DMS 273 (cell line): ENCODE results near the gene SSH2.

Experiments
- DNase-seq: peaks from one replicate; lab custom pipeline; 2025; ENCODE audit not compliant: unreplicated experiment; lab: John Stamatoyannopoulos, UW

The SSH2 gene

GRCh38 chr17:29616300-29617048 is 313.6 kb downstream of the SSH2 start:
- DNase-seq: no peak

- peak; percentile 97 for DNase-seq
These were observed 314.3 kb downstream of the SSH2 start for GRCh38 chr17:29615492-29616299.

GRCh38 chr17:29615048-29615385 is 315.0 kb downstream of the SSH2 start:
- DNase-seq: peak; percentile 60

GRCh38 chr17:29614349-29615047 is 315.5 kb downstream of the SSH2 start:
- DNase-seq: no peak

DNA sequence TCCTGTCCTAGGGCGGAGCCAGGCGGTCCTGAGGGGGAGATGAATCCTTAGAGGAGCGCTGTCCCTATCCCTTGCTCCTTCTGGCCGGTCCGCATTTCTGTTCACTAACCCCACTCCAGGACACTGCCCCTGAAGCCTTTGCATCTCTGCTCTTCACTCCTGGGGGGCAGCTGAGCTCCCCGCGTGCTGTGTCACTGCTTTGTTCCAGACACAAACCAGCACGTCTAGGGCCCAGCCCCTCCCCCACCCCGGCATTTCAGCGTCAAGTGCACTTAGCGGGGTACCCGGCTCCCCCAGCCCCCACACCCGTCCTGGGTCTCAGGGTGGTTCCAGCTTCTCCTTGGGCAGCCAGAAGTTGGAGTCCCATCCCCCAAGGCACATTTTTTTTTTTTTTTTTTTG is 316.2 kb downstream of the SSH2 start:
- DNase-seq: no peak

DNA sequence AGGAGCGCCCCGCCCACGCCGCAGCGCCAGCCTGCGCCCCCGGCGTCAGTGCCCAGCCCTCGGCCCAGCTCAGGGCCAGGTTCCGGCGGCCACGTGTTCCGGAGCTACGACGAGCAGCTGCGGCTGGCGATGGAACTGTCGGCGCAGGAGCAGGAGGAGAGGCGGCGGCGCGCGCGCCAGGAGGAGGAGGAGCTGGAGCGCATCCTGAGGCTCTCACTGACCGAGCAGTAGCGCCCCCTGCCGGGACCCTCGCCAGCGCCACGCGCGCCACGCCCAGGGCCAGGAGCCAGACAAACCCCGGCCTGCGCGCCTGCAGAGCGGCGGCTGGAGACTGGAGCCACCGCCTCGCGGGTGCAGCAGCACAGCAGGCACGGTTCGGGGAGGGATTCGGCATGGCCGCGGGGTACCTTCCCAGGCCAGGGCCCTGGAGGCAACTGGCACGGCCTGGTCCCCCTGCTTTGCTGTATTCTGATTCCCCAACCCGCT is 316.6 kb downstream of the SSH2 start:
- DNase-seq: no peak

DNA sequence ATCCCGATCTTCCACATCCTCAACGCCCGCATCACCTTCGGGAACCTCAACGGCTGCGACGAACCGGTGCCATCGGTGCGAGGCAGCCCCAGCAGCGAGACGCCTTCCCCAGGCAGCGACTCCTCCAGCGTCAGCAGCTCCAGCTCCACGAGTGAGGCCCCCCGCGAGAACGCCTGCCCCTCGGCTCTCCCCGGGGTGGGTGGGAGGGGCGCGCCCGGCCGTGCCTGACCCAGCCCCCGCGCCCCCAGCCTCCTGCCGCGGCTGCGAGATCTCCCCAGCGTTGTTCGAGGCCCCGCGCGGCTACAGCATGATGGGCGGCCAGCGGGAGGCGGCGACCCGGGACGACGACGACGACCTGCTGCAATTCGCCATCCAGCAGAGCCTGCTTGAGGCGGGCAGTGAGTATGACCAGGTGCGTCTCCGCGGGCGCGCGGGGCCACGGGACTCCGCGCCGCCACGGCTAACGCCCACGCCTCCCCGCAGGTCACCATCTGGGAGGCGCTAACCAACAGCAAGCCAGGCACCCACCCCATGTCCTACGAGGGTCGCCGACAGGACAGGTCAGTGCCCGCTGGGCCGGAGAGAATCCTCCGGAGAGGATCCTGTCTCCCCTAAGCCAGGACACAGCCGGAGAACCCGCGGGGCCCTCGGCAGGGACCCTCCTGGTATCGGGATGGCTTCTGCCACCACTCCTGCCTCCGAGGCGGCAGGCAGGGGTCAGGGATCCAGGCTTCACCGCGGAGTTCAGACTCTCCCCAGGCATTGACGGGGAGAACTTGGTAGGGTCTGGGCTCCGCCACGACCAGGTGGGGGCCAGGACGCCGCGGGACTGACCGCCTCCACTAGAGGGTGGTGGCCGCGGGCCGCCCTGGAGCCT is 317.4 kb downstream of the SSH2 start:
- no peak for DNase-seq

DNA sequence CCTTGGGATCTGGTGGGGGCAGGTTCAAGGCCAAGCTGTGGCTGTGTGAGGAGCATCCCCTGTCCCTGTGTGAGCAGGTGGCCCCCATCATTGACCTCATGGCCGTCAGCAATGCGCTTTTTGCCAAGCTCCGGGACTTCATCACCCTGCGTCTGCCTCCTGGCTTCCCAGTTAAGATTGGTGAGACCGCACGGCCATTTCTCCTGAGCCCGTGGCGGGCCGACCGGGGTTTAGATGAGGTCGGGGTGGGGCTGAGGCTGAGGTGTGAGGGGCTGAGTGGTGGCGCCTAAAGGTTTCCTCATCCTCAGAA is 318.0 kb downstream of the SSH2 start:
- DNase-seq: no peak

DNA sequence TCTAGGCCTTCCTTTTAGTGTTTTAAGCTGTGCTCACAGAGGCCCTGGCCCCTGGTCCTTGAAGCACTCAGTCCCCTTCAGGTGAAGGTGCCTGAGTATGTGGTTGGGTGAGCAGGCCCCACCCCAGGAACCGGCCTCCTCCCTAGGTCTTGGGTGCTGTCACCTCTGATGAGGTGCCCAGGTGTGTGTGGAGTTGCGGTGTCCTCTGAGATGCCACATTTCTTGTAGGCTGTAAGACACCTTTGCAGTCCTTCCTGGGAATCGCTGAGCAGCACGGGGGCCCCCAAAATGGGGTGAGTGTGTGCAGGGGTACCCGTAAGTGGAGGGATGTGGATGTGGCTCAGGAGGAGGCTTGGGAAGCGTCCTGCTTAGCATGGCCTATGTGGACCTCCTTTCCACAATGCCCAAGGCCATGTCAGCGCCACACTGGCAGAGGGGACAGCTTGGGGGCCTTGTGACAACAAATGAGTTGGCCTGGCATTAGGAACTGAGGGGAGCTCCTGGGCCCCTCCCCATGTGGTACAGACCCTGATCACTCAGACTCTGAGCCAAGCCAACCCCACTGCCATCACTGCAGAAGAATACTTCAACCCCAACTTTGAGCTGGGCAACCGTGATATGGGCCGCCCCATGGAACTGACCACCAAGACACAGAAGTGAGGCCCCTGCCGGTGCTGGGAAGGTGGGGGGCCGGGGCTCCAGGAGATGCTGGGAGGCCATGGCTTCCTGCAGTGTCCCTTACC is 318.5 kb downstream of the SSH2 start:
- no peak for DNase-seq

DNA sequence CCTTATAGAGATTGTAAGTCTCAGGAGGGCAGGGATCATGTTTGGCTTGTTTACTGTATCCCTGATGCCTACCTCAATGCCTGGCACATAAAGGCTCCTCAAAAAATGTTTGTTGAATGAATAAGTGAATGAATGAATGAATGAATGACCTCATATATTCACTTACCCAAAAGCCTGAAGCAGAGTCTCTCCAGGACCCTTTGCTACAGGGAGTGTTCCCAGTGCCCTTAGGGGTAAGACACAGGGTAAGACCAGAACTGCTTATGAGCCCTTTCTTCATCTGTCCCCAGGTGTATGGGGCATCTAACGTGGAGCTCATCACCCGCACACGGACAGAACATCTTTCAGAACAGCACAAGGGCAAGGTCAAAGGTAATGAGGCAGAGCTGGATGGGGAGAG is 319.6 kb downstream of the SSH2 start:
- no peak for DNase-seq

GRCh38 chr17:29608986-29609385 is 321.0 kb downstream of the SSH2 start:
- no peak for DNase-seq

DNA sequence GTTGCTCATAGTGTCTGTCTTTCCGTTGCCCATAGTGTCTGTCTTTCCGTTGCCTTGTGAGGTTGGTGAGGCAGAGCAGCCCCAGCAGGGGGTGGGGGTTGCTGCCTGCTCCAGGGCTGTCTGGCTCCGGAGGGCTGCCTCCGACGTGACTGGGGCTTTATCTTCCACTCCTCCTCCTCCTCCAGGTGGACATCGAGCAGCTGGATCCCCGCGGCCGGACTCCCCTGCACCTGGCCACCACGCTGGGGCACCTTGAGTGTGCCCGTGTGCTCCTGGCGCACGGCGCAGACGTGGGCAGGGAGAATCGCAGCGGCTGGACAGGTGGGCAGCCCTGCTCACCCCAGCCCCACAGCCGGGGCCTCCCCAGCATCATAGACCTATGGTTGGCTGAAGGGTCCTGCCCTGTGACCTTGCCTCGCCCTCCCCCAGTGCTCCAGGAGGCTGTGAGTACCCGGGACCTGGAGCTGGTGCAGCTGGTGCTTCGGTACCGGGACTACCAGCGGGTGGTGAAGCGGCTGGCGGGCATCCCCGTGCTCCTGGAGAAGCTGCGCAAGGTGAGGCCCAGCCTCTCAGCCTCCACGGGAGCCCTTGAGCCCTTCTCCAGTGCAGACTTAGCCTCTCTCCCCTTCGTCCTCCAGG is 322.4 kb downstream of the SSH2 start:
- DNase-seq: no peak

- DNase-seq: no peak
These were observed 326.8 kb downstream of the SSH2 start for GRCh38 chr17:29603109-29603674.

- DNase-seq: peak; percentile 90
These were observed 332.5 kb downstream of the SSH2 start for GRCh38 chr17:29597361-29598172.

DNA sequence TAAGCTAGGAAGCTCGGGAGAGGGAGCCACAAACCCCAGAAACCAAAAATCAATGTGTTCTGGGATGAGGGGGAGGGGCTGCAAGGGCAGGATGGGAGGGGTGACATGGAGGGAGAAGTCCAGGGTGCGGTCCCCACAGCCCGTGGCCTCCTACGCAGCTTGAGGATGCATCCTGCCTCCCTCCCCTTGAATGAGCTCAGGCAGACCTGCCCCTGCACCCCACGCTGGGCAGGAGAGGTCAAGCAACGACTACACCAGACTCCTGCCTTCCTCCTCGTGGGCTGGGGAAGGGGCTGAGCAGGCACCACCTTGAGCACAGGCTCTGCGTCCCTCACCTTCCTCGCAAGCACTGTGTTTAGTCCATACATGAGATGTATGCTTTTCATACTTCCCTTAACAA is 333.2 kb downstream of the SSH2 start:
- no peak for DNase-seq

- DNase-seq: peak; percentile 52
These were observed 333.9 kb downstream of the SSH2 start for GRCh38 chr17:29595943-29596774.

DNA sequence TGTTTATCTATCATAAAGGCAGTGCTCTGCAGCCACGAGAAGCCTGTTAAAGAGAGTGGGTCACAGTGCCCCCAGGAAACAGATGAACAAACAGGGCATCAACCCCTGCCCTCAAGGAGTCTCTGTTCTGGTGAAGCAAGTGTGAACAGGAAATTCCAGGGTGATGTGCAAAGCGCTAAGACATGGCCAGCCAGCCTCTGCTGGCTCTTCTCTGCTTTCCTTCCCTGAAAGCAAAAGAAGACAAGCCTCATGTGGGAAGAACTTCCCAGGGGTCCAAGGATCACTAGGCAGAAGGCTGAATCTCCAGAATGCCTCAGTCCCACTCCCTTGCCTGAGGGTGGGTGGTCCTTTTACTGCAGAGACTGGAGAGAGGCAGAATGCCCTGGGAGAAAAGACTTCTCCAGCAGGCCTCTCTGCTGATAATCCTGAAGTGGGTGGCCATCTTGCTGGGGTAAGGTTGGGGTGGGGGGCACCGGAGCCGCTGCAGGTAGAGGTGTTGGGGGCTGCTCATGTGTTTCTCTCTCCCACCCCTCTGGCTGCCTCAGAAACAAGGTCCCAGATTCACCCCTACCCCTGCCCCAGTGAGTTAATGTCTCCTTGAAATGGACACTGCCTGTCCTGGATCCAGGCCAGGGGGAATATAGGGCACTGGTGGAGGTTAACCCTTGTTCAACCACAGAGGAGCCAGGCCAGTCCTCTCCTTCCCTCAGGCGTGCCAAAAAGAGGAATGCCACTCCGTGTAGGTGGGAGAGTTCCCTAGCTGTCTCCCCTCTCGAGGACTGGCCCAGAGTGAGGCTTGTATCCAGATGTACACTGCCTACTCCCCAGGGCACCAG is 334.7 kb downstream of the SSH2 start:
- DNase-seq: no peak
